ENCODE data around the gene DRG2.

GRCh38 chr17:18139092-18139491 lies 51.3 kb downstream of the DRG2 start:
- no peak for TF ChIP-seq CTCF (IDR thresholded peaks at IDR 0.05; ENCODE audit: extremely low read depth in 1 of 2, insufficient read depth in 1 of 2, low read depth in 1 of 2, low read length in 2 of 2)
- TF ChIP-seq MAX (IDR thresholded peaks at IDR 0.05; ENCODE audit: insufficient read depth, insufficient read length) = no peak
- no peak for TF ChIP-seq MYC (IDR thresholded peaks at IDR 0.05; ENCODE audit: low read depth, low read length)
- TF ChIP-seq POLR2AphosphoS5 (IDR thresholded peaks at IDR 0.05; ENCODE audit: insufficient read depth, low read depth, low read length) = no peak
- TF ChIP-seq POLR2A (IDR thresholded peaks at IDR 0.05; ENCODE audit: low read depth, low read length) = no peak
- no peak for TF ChIP-seq FOS (IDR thresholded peaks at IDR 0.05; ENCODE audit: borderline replicate concordance, insufficient read depth, low read length)
- TF ChIP-seq EZH2 (IDR thresholded peaks at IDR 0.05; ENCODE audit: borderline replicate concordance, low read depth, low read length, severe bottlenecking) = no peak
- no peak for TF ChIP-seq GATA2 (IDR thresholded peaks at IDR 0.05; ENCODE audit: insufficient read depth, insufficient read length, low read depth, low read length)
- no peak for TF ChIP-seq JUN (IDR thresholded peaks at IDR 0.05; ENCODE audit: borderline replicate concordance, insufficient read depth, insufficient read length, low read depth)
